GM12878 (cell line): Measurements from ENCODE around the gene ZNF248. TPM values are rescaled to one million over a fixed set of nuclear protein-coding genes. Genes with fewer than 3 reads are reported as not detected.

Source experiments
- ATAC-seq: fragments of 200-7000 bp; cut with Tn5 transposase; 3 replicates; pipeline ENCODE4 v1.9.1; 2020; ENCODE audit warnings: mild to moderate bottlenecking, moderate library complexity
- BruUV-seq: library from RNA; stranded (reverse); fragments of 400-500 nt; replicated peaks from 2 replicates; lab custom pipeline; 2021; lab: Mats Ljungman, UMichigan
- CTCF ChIA-PET: fragments of 300-600 bp; sonication (Branson Sonifier 250); formaldehyde crosslinking; extraction: SDS; loops from one replicate; lab custom pipeline; 2021; ENCODE audit warnings: inconsistent platforms; lab: Yijun Ruan, JAX
- POLR2A ChIA-PET: fragments of 350-600 bp; formaldehyde crosslinking; extraction: SDS; loops from one replicate; lab custom pipeline; 2021; ENCODE audit warnings: inconsistent platforms; lab: Charles Lee
- RAD21 ChIA-PET: fragments of 300-600 bp; sonication (Branson Sonifier 250); formaldehyde crosslinking; loops from one replicate; lab custom pipeline; 2023; ENCODE audit warnings: antibody characterized with exemption; ENCODE audit not compliant: unreplicated experiment; lab: Charles Lee
- SMC1A ChIA-PET: fragments of 300-600 bp; sonication (Branson Sonifier 250); formaldehyde crosslinking; loops from one replicate; lab custom pipeline; 2023; ENCODE audit not compliant: unreplicated experiment, uncharacterized antibody; lab: Charles Lee
- DNase-seq: peaks from one replicate; pipeline ENCODE4 v3.0.0-alpha.2; 2011; ENCODE audit warnings: low read depth, low spot score
- FAIRE-seq: peaks from 3 replicates; lab custom pipeline; 2011; peaks lifted over from hg19 to GRCh38; lab: Jason Lieb, UNC
- H2AFZ ChIP-seq: 2 replicates; pipeline ENCODE4 v1.6.0; 2011; ENCODE audit warnings: low read depth, low read length, control low read depth; ENCODE audit not compliant: control insufficient read depth
- H3K27ac ChIP-seq: 2 replicates; pipeline ENCODE4 v1.5.1; 2011; ENCODE audit warnings: control low read depth; ENCODE audit not compliant: control insufficient read depth, insufficient read depth
- H3K27me3 ChIP-seq, 2 experiments: replicated peaks in 1 of 2; 2 replicates each; pipeline versions ENCODE4 v1.6.0 to v1.6.1; 2011; ENCODE audit warnings: low read length in 1 of 2; ENCODE audit not compliant: control insufficient read depth in 2 of 2, insufficient read depth in 2 of 2
- H3K36me3 ChIP-seq, 2 experiments: 2 replicates each; pipeline ENCODE4 v1.5.1; 2011; ENCODE audit warnings: low read length in 1 of 2; ENCODE audit not compliant: control insufficient read depth in 2 of 2, insufficient read depth in 2 of 2
- H3K4me1 ChIP-seq: 2 replicates; pipeline ENCODE4 v1.6.1; 2011; ENCODE audit warnings: mild to moderate bottlenecking, low read length, moderate library complexity, mixed read lengths; ENCODE audit not compliant: control insufficient read depth, insufficient read depth
- H3K4me2 ChIP-seq: 2 replicates; pipeline ENCODE4 v1.6.0; 2011; ENCODE audit warnings: control low read depth; ENCODE audit not compliant: control insufficient read depth, insufficient read depth
- H3K4me3 ChIP-seq: fragments of 200-600 bp; sonication (generic); 2 replicates; pipeline ENCODE4 v1.5.1; 2016
- H3K79me2 ChIP-seq: 2 replicates; pipeline ENCODE4 v1.6.0; 2011; ENCODE audit warnings: low read length; ENCODE audit not compliant: control insufficient read depth, insufficient read depth
- H3K9ac ChIP-seq: 2 replicates; pipeline ENCODE4 v1.8.0; 2011; ENCODE audit warnings: low read length, control low read depth, mixed read lengths; ENCODE audit not compliant: control insufficient read depth, insufficient read depth
- H3K9me3 ChIP-seq: replicated peaks from 3 replicates; pipeline ENCODE4 v1.5.1; 2011; ENCODE audit warnings: mild to moderate bottlenecking, low read length; ENCODE audit not compliant: control insufficient read depth, insufficient read depth
- H4K20me1 ChIP-seq: 2 replicates; pipeline ENCODE4 v1.6.0; 2011; ENCODE audit not compliant: control insufficient read depth, insufficient read depth
- CBX3 ChIP-seq: fragments of 200-600 bp; sonication (generic); IDR thresholded peaks from 2 replicates; pipeline ENCODE4 v1.6.1; 2016; ENCODE audit warnings: low read depth, borderline replicate concordance
- ZBED1 ChIP-seq: IDR thresholded peaks from 2 replicates; pipeline ENCODE4 v1.6.1; 2016; ENCODE audit warnings: borderline replicate concordance
- ZNF384 ChIP-seq: IDR thresholded peaks from 2 replicates; pipeline ENCODE4 v1.6.1; 2012; ENCODE audit warnings: low read depth, mild to moderate bottlenecking, low read length, improper control_type of control experiment, borderline replicate concordance
- WGBS: methylation state at CpG from one replicate; pipeline ENCODE4 v1.1.6; 2016; ENCODE audit warnings: low lambda C conversion rate; ENCODE audit not compliant: insufficient replicate concordance, insufficient coverage; ENCODE audit errors: missing lambda C conversion rate; 5-methylcytosine and 5-hydroxymethylcytosine counted together
- in situ Hi-C: fragments of 300-500 bp; cut with MboI; formaldehyde crosslinking; loops from 9 replicates; pipeline ENCODE4 v1.14.3; 2018; ENCODE audit warnings: mixed read lengths
- intact Hi-C: fragments of 100-400 bp; cut with micrococcal nuclease; formaldehyde crosslinking; loops from one replicate; pipeline ENCODE4 v1.14.2; 2022; ENCODE audit not compliant: unreplicated experiment
- polyA plus RNA-seq, 11 experiments: library from polyadenylated mRNA; depleted of rRNA in 4 of 11; unstranded in 6 of 11; stranded (reverse) in 5 of 11; fragments of >200 nt; fragmentation: Nextera tagmentation in 4 of 11; fragmentation: Illumina TruSeq in 1 of 11; extraction: Ambion mirVana in 4 of 11; extraction: Trizol in 1 of 11; gene quantifications; 1 replicate in 1 of 11; 2 replicates in 10 of 11; pipeline versions ENCODE4 v1.2.1 to v1.2.3, GENCODE V29; 2011 to 2016; ENCODE audit warnings: inconsistent platforms in 2 of 11, missing spikeins in 2 of 11, low read depth in 1 of 11
- total RNA-seq, 4 experiments: library from RNA; depleted of rRNA in 3 of 4; stranded (reverse); fragments of >200 nt in 3 of 4; fragmentation: Illumina TruSeq in 1 of 4; extraction: Trizol in 1 of 4; gene quantifications; 2 replicates each; pipeline versions ENCODE4 v1.2.1 to v1.2.3, GENCODE V29; 2013 to 2021
- TF ChIP-seq, protein P1 (sequence below): IDR thresholded peaks from 2 replicates; pipeline ENCODE4 v1.6.1; 2012; ENCODE audit warnings: improper control_type of control experiment, low read depth, low read length; ENCODE audit not compliant: insufficient replicate concordance

The ZNF248 gene
- total and polyA plus RNA-seq, 10 of the 15 experiments (the other 5 are each of a cell fraction or from before 2014, with no cell fraction given): 2.0 to 16.3 (median 8.9) TPM

DNA sequence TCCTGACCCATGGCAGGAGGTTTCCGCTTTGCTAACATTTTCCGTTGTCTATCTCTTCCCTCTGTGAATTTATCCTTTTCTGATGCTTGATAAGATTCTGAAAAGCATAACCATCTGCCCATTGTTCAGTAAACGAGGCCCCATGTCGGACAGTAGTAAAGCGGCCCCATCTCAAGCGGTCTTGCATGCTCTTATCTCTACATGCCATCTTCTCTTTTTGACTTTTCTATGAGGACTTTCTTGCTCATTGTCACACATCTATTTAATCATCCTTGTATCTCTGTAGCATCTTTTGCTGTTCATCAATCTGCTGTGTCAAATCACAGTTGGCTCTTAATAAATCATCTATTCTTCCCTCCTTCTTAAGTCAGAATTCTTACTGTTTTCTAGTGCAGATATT is 37.6 kb downstream of the ZNF248 start (continued):
- TF ChIP-seq, protein P1, sequence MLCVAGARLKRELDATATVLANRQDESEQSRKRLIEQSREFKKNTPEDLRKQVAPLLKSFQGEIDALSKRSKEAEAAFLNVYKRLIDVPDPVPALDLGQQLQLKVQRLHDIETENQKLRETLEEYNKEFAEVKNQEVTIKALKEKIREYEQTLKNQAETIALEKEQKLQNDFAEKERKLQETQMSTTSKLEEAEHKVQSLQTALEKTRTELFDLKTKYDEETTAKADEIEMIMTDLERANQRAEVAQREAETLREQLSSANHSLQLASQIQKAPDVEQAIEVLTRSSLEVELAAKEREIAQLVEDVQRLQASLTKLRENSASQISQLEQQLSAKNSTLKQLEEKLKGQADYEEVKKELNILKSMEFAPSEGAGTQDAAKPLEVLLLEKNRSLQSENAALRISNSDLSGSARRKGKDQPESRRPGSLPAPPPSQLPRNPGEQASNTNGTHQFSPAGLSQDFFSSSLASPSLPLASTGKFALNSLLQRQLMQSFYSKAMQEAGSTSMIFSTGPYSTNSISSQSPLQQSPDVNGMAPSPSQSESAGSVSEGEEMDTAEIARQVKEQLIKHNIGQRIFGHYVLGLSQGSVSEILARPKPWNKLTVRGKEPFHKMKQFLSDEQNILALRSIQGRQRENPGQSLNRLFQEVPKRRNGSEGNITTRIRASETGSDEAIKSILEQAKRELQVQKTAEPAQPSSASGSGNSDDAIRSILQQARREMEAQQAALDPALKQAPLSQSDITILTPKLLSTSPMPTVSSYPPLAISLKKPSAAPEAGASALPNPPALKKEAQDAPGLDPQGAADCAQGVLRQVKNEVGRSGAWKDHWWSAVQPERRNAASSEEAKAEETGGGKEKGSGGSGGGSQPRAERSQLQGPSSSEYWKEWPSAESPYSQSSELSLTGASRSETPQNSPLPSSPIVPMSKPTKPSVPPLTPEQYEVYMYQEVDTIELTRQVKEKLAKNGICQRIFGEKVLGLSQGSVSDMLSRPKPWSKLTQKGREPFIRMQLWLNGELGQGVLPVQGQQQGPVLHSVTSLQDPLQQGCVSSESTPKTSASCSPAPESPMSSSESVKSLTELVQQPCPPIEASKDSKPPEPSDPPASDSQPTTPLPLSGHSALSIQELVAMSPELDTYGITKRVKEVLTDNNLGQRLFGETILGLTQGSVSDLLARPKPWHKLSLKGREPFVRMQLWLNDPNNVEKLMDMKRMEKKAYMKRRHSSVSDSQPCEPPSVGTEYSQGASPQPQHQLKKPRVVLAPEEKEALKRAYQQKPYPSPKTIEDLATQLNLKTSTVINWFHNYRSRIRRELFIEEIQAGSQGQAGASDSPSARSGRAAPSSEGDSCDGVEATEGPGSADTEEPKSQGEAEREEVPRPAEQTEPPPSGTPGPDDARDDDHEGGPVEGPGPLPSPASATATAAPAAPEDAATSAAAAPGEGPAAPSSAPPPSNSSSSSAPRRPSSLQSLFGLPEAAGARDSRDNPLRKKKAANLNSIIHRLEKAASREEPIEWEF: no peak

DNA sequence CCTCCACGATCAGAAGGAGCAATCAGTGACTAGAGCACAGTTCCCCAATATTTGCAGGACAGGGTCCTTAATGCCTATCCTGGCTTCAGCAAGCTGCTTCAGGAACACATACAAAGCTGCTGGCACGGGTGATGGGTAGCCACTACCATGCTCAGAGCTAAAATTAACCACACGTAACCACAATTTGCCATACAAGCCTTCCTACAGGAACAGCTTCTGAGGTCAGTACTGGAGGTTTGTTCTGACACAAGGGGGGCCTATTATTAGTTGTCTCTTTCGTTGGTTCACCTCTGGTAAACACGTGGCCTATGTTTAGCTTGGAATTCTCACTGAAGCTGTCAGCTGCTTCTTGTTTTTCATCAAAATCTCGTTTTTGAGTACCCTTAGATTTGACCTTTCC is 41.1 kb downstream of the ZNF248 start:
- no peak for FAIRE-seq
- CTCF ChIA-PET: interaction anchor here (0.7 kb wide), 1 partner anchor 311 kb away, joined by 3 read pairs; no protein-coding TSS in a partner anchor
- POLR2A ChIA-PET: no interaction called here
- TF ChIP-seq CBX3: no peak
- no peak for TF ChIP-seq ZBED1
- no peak for TF ChIP-seq ZNF384
- no peaks in the 10 kb centered on the region for H3K9me3 ChIP-seq
- no peaks in the 10 kb centered on the region for H3K36me3 ChIP-seq
- H3K4me2 ChIP-seq: no peak overlapping the region
- 42% methylated on average over 6 of the region's 6 CpGs for WGBS
- no TSS peak for BruUV-seq
- intact Hi-C loops: no loop called here
- in situ Hi-C loops: no loop called here
- H3K4me3 ChIP-seq: no peak overlapping the region
- H3K9ac ChIP-seq: no peak overlapping the region
- no peak for ATAC-seq
- H2AFZ ChIP-seq: no peak overlapping the region
- SMC1A ChIA-PET: no interaction called here
- DNase-seq: no peak
- H3K27ac ChIP-seq: no peak overlapping the region
- H3K27me3 ChIP-seq: no peaks in the 10 kb centered on the region
- H3K4me1 ChIP-seq: no peaks in the 10 kb centered on the region
- RAD21 ChIA-PET: no interaction called here
- H3K79me2 ChIP-seq: no peaks in the 10 kb centered on the region
- H4K20me1 ChIP-seq: no peaks in the 10 kb centered on the region
